GM21447 (cell line): Measurements from ENCODE around the gene ITPR2.
"Not testable (repeated sequence)": the region's sequence is repeated elsewhere in the genome, so short reads cannot be mapped to it uniquely, and the experiment has no call there.

ENCODE experiments used
- ATAC-seq: cut with Tn5 transposase; IDR thresholded peaks from one replicate; pipeline ENCODE4 v1.9.1; 2021; ENCODE audit not compliant: unreplicated experiment

ITPR2 gene

GRCh38 chr12:26469421-26470180, 363.4 kb downstream of the ITPR2 start:
- no peak for ATAC-seq

GRCh38 chr12:26467351-26467750, 365.6 kb downstream of the ITPR2 start:
- ATAC-seq = no peak

GRCh38 chr12:26466726-26467125, 366.3 kb downstream of the ITPR2 start:
- ATAC-seq = no peak

GRCh38 chr12:26465419-26466097, 367.4 kb downstream of the ITPR2 start:
- no peak for ATAC-seq

- ATAC-seq = no peak
Measured at GRCh38 chr12:26461776-26462175, 371.2 kb downstream of the ITPR2 start.

GRCh38 chr12:26460361-26460760, 372.6 kb downstream of the ITPR2 start:
- no peak for ATAC-seq

GRCh38 chr12:26455936-26456574, 376.9 kb downstream of the ITPR2 start:
- no peak for ATAC-seq

- ATAC-seq = no peak
Measured at GRCh38 chr12:26453246-26453645, 379.7 kb downstream of the ITPR2 start.

GRCh38 chr12:26452511-26452910, 380.5 kb downstream of the ITPR2 start:
- ATAC-seq = no peak

- no peak for ATAC-seq
Measured at GRCh38 chr12:26451763-26452162, 381.2 kb downstream of the ITPR2 start.

GRCh38 chr12:26445909-26446308, 387.1 kb downstream of the ITPR2 start:
- ATAC-seq = no peak

- ATAC-seq = no peak
Measured at GRCh38 chr12:26443309-26443708, 389.7 kb downstream of the ITPR2 start.

- ATAC-seq = no peak
Measured at GRCh38 chr12:26441434-26441833, 391.6 kb downstream of the ITPR2 start.

- no peak for ATAC-seq
Measured at GRCh38 chr12:26435069-26435404, 398.0 kb downstream of the ITPR2 start.

- no peak for ATAC-seq
Measured at GRCh38 chr12:26434299-26435068, 398.5 kb downstream of the ITPR2 start.

GRCh38 chr12:26433701-26434100, 399.3 kb downstream of the ITPR2 start:
- not testable (repeated sequence) for ATAC-seq

- no peak for ATAC-seq
Measured at GRCh38 chr12:26431211-26431610, 401.8 kb downstream of the ITPR2 start.

GRCh38 chr12:26430596-26430995, 402.4 kb downstream of the ITPR2 start:
- not testable (repeated sequence) for ATAC-seq

GRCh38 chr12:26429070-26429691, 403.8 kb downstream of the ITPR2 start:
- no peak for ATAC-seq

GRCh38 chr12:26428420-26428819, 404.6 kb downstream of the ITPR2 start:
- ATAC-seq = no peak

GRCh38 chr12:26426652-26427051, 406.3 kb downstream of the ITPR2 start:
- no peak for ATAC-seq
